Measurements from ENCODE around the gene DYNLT2B.
"Not testable (repeated sequence)": the region's sequence is repeated elsewhere in the genome, so short reads cannot be mapped to it uniquely, and the experiment has no call there.

The DYNLT2B gene

DNA sequence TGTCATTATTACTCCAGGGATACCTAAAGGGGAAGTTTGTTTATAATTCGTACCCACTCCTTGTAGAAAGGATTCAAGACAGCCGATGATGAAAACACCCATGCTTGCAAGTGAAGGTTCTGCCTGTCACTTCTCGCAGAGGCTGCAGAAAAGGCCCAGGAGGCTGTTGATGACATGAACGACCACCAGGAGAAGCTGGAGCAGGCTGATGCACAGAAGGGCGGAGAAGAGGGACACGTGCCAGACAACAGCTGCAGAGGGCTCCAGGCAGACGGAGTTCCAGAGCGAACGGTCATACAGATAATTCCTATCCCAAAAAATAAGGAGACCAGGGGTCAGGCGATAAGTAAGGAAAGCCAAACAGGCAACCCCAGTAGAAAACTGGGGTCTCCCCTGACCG, 5.7 kb upstream of the DYNLT2B start:
- no peak for DNase-seq (ENCODE audit: low spot score)

DNA sequence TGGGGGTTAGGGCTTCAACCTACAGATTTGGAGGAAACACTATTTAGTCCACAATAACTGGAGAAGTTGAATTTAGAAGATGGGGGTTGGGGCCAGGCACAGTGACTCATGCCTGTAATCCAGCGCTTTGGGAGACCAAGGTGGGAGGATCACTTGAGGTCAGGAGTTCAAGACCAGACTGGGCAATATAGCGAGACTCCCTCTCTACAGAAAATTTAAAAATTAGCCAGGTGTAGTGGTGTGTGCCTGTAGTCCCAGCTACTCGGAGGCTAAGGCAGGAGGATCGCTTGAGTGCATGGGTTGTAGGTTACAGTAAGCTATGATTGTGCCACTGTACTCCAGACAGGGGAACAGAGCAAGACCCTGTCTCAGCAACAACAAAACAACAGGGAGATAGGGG, 5.0 kb upstream of the DYNLT2B start:
- no peak for DNase-seq (ENCODE audit: low spot score)

- DNase-seq (ENCODE audit: low spot score): no peak
These were observed 3.1 kb upstream of the DYNLT2B start for GRCh38 chr3:196321162-196321561.

GRCh38 chr3:196320137-196320536, 2.1 kb upstream of the DYNLT2B start:
- DNase-seq (ENCODE audit: low spot score): no peak

- DNase-seq (ENCODE audit: low spot score): not testable (repeated sequence)
These were observed 997 bp downstream of the DYNLT2B start for GRCh38 chr3:196316799-196317686.

DNA sequence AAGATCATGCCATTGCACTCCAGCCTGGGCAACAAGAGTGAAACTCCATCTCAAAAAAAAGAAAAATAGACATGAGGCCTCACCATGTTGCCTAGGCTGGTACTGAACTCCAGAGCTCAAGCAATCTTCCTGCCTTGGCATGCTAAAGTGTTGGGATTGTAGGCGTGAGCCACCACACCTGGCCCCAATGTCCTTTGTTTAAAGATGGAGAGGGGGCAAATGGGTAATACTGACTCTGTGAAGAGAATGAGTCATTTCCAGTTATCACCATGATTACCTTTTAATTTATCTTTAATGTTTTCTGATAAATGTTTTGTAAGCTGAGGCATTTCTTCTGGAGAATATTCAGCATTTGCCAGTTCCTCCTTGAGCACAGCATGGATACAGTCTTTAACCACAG, 2.2 kb downstream of the DYNLT2B start:
- DNase-seq (ENCODE audit: low spot score): no peak

DNA sequence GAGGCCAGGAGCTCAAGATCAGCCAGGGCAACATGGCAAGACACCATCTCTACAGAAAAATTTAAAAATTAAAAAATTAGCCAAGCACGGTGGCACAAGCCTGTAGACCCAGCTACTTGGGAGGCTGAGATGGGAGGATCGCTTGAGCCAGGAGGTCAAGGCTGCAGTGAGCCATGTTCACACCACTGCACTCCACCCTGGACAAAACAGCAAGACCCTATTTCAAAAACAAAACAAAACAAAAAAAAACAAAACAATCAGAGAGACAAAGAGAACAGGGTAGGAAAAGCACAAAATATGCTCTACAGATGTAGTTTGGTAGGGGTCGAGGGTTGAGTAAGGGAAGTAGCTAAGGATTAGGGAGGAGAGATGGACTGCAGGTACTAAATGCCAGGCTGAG, 3.4 kb downstream of the DYNLT2B start:
- no peak for DNase-seq (ENCODE audit: low spot score)

- DNase-seq (ENCODE audit: low spot score): not testable (repeated sequence)
These were observed 4.0 kb downstream of the DYNLT2B start for GRCh38 chr3:196314086-196314485.

- DNase-seq (ENCODE audit: low spot score): not testable (repeated sequence)
These were observed 15.1 kb downstream of the DYNLT2B start for GRCh38 chr3:196302960-196303359.

- not testable (repeated sequence) for DNase-seq (ENCODE audit: low spot score)
These were observed 15.5 kb downstream of the DYNLT2B start for GRCh38 chr3:196302551-196302950.

GRCh38 chr3:196298521-196298920, 19.5 kb downstream of the DYNLT2B start:
- no peak for DNase-seq (ENCODE audit: low spot score)

DNA sequence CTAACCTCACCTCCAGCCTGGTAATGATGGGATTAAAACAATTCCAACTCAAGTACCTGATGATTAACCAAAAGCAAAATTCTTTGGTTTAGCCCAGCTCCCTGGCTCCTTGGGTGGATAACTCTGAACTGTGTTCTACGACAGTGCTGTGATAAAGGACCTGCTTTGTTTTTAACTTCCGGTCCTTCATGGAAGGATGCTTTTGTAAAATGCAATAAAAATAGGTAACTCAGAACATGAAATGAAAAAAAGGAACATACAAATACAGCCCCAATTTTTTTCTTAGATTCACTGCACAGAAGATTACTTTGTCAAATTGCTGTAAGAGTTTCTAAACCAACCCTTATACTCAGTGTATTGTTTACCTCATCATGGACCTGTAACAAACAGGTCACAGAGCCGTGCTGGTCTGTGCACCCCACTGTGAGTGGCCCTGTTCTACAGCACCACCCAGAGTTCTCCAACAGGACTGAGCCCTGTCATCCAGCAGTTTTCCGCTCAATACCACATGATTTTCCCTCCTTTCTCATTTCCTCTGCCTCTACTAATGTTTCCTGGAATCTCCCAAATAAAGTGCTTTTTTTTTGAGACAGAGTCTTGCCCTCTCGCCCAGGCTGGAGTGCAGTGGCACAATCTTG, 25.6 kb downstream of the DYNLT2B start:
- DNase-seq (ENCODE audit: low spot score): no peak

DNA sequence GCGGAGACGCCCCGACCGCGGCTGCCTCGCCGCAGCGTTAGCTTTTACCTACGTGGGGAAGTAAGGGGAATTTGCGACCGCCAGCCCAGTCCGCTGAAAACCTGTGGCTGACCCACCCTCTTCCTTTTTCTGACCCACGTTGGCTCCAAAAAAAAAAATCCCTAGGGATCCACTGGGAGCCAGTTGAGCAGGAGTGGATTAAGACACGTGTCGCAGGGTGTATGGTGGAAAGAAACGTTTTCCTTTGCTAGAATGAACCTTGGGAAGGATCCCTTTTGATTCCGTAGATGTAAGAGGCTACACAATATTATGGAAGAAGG, 29.9 kb downstream of the DYNLT2B start:
- DNase-seq (ENCODE audit: low spot score): peak; percentile 66

DNA sequence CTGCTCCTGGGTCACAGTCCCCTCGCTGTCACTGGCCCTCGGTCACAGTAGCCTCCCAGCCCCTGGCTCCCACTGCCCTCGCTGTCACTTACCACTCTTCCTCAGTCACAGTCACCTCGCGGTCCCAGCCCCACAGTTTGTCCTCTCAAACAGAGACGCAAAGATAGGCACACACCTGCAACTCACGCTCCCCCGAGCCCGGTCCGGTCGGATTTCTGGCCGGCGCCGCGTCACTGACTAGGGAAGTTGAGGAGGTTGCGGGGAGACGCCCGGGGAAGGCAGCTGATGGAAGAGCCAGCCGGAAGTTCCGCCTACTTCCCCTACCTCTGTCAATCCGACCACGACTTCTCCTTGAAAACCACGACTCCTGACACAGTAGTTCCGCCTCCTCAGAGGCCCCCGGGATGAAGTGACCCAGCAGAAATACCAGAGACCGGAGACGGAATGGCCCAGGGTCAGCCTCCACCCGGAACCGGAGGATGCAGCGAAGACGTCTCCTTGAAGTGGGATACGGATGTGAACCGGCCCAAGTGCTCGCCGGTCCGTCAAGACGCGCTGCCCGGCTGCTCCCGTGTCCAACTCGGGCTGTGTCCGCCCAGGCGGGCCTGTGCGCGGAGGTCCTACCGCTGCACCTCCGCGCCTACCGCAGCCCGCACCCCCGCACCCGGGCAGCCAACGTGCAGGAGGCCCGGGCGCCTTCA, 30.4 kb downstream of the DYNLT2B start, which contains the start of gene PCYT1A:
Gene PCYT1A, minus strand, starts transcription at position 287 of the 701 bp plus-strand sequence. CDS start 17,195 bp downstream, outside the sequence.
- DNase-seq (ENCODE audit: low spot score): peak; percentile 96

DNA sequence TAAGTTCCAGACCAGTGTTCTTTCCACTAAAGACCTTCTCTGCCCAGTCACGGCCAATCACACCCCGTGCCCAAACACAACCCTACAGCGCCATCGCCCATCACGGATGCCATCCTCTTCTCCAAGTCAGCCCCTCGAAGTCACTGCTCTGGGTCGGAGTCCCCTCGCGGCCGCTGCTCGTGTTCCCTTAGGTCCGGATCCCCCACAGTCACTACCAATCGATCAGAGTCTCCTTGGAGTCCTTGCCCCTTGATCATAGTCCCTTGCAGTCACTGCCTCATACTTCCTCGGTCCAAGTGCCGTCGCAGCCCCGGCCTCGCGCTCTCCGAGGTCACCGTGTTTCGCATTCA, 31.0 kb downstream of the DYNLT2B start:
- DNase-seq (ENCODE audit: low spot score): peak; percentile 24

- peak; percentile 31 for DNase-seq (ENCODE audit: low spot score)
These were observed 33.6 kb downstream of the DYNLT2B start for GRCh38 chr3:196284396-196284795.

DNA sequence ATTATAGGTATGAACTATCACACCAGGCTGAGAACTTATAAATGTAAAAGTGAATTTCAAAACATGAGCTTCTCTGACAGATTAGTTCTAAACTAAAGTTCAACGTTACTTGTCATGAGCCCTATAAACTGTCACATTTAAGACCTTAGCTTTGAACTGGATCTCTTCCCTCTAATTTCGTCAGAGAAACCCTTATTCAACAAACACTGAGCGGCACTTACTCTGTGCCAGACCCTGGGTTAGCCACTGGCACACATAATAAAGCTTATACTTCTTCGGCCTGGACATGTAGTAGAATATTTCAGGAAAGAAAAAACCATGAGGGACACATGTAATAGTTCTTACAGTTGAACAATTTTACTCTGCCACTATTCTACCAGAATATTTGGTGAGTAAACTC, 36.1 kb downstream of the DYNLT2B start:
- no peak for DNase-seq (ENCODE audit: low spot score)

DNA sequence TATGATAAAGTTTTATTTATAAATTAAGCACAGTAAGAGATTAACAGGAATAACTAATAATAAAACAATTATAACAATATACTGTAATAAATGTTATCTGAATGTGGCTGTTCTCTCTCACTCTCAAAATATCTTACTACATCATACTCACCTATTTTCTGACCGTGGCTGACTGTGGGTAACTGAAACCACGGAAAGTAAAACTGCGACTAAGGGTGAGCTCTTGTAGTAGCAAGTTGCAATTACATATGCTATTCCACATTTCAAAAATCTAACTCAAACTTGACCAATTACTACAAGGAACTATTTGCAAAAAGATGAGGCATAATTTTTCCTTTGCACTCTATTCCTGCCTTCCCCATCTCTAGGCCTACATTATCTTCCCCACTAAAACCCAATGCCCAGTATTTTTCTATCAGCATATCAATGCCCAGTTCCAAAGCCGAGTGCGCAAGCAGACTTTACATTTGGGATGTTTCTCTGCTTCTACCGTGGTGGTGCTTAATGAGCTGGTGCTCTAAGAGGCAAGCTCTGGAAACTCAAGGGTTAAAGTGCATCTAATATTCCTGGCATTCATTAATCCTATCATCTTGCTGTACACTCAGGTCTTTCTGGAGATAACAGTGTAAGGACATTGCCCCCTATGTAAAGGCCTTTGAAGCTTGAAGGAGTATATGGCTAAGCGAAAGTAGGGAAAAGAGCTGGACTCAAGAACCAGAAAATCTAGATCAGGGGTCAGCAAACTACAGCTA, 37.2 kb downstream of the DYNLT2B start:
- DNase-seq (ENCODE audit: low spot score): no peak

DNA sequence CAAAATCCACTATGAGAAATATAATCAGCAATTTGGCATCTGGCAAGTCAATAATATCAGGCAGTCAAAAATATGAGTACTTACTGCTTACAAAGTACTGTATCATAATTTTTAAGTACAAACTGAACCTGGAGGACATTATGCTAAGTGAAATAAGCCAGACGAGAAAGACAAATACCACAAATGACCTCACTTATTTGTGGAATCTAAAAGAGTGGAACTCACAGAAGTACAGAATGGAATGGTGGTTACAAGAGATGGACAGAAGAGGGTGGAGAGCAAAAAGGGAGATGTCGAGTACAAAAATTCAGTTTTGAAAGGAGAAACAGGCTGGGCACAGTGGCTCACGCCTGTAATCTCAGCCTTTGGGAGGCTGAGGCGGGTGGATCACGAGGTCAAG, 42.9 kb downstream of the DYNLT2B start:
- DNase-seq (ENCODE audit: low spot score): no peak

DNA sequence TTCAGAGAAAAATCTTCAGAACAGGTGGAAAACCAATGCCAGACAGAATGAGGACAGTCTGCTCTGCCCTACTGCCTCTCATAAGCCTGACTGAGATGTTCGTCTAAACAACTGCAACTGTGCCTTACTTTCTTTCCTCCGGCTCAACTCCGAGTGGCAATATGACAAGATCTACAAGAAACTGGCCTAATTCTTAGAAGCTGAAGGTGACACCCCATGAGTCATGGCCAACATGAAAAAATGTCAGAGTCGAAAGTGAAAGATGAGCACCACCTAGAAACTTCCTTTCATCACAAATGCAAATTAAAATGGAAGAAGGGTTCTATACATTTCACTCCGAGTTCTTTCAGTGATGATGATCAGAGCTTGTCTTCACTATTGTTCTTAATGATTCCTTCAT, 43.5 kb downstream of the DYNLT2B start:
- DNase-seq (ENCODE audit: low spot score): no peak

DNA sequence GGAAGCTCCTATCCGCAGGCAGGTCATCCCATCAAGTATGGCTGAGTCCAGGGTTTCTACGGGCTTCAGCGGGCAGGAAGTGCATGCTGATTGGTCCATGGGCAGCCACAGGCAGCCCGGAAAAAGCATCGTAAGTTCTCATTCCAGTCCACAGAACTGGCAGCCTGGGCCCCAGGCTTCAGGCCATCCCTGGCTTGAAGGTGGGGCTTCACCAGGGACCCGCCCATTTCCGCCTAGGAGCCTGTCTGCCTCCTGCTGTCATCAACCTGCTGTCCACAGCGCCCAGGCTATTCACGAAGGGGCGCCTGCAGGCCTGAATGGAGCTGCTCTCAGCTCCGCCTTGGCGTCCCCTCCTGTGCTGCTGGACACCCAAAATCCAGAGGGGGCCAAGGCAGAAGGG, 44.4 kb downstream of the DYNLT2B start:
- no peak for DNase-seq (ENCODE audit: low spot score)

- no peak for DNase-seq (ENCODE audit: low spot score)
These were observed 45.2 kb downstream of the DYNLT2B start for GRCh38 chr3:196272826-196273225.

All from hepatic stellate cell (primary cell).